K562 (cell line): ENCODE data around the gene CNKSR3. TPM values are rescaled to one million over a fixed set of nuclear protein-coding genes. Genes with fewer than 3 reads are reported as not detected.
A peak's percentile ranks its signal among the peaks of the same experiment; 100 is the strongest.

Experiments used
- ADNP ChIP-seq: fragments of 200-800 bp; sonication (Bioruptor generic); IDR thresholded peaks from 2 replicates; pipeline ENCODE4 v1.6.1; 2016; ENCODE audit warnings: missing genetic modification characterization, missing compliant biosample characterization
- ARNT ChIP-seq, 2 experiments: fragments of 450-650 bp; IDR thresholded peaks; 2 replicates each; pipeline ENCODE4 v1.6.1; 2016; ENCODE audit warnings: mild to moderate bottlenecking in 1 of 2
- BCOR ChIP-seq: fragments of 450-650 bp; IDR thresholded peaks from 2 replicates; pipeline ENCODE4 v1.6.1; 2016
- CBX8 ChIP-seq: fragments of 200-600 bp; sonication (generic); IDR thresholded peaks from 2 replicates; pipeline ENCODE4 v1.6.1; 2012; ENCODE audit warnings: borderline replicate concordance, mixed run types, low read depth, mild to moderate bottlenecking, moderate library complexity, mixed read lengths, low read length, control low read depth, inconsistent platforms; ENCODE audit not compliant: poor library complexity, severe bottlenecking; ENCODE audit errors: extremely low read depth
- EZH2 ChIP-seq: IDR thresholded peaks from 2 replicates; pipeline ENCODE4 v1.6.1; 2012; ENCODE audit warnings: low read depth, mild to moderate bottlenecking, inconsistent platforms, low read length, borderline replicate concordance
- FOXM1 ChIP-seq, 2 experiments: fragments of 450-650 bp in 1 of 2; sonication (generic) in 1 of 2; formaldehyde crosslinking in 1 of 2; IDR thresholded peaks; 2 replicates each; pipeline versions ENCODE4 v1.6.1 to v1.9.0; 2017 to 2022; ENCODE audit warnings: low read depth in 2 of 2, mild to moderate bottlenecking in 2 of 2, missing genetic modification reagents in 1 of 2, moderate library complexity in 1 of 2
- FUS ChIP-seq: fragments of 200-400 bp; formaldehyde crosslinking; optimal IDR thresholded peaks from 2 replicates; pipeline ENCODE3; 2017; ENCODE audit warnings: low read depth, low read length
- GATAD2B ChIP-seq: fragments of 450-650 bp; IDR thresholded peaks from 2 replicates; pipeline ENCODE4 v1.6.1; 2017; ENCODE audit warnings: mild to moderate bottlenecking, borderline replicate concordance
- HINFP ChIP-seq: fragments of 450-650 bp; conservative IDR thresholded peaks from 2 replicates; pipeline ENCODE4 v1.6.1; 2016; ENCODE audit warnings: missing genetic modification characterization, low read depth, mild to moderate bottlenecking, control low read depth, missing compliant biosample characterization
- HMGXB4 ChIP-seq: sonication (generic); formaldehyde crosslinking; IDR thresholded peaks from 2 replicates; pipeline ENCODE4 v1.8.1; 2023; ENCODE audit warnings: mild to moderate bottlenecking, missing genetic modification reagents
- KDM1A ChIP-seq, 2 experiments: fragments of 450-650 bp; IDR thresholded peaks; 2 replicates each; pipeline ENCODE4 v1.6.1; 2016; ENCODE audit warnings: mild to moderate bottlenecking in 2 of 2
- MECOM ChIP-seq: fragments of 250-450 bp; sonication (Bioruptor Pico); IDR thresholded peaks from 2 replicates; pipeline ENCODE4 v1.8.0; 2022; ENCODE audit warnings: inconsistent platforms
- NCOA6 ChIP-seq: fragments of 450-650 bp; IDR thresholded peaks from 2 replicates; pipeline ENCODE4 v1.6.1; 2017; ENCODE audit warnings: mild to moderate bottlenecking
- NFE2 ChIP-seq: IDR thresholded peaks from 2 replicates; pipeline ENCODE4 v1.6.1; 2014; ENCODE audit warnings: antibody characterized with exemption, low read depth
- PHB2 ChIP-seq: fragments of 450-650 bp; IDR thresholded peaks from 2 replicates; pipeline ENCODE4 v1.6.1; 2017; ENCODE audit warnings: low read depth
- PML ChIP-seq: IDR thresholded peaks from 2 replicates; pipeline ENCODE4 v1.6.1; 2012; ENCODE audit warnings: low read length, inconsistent platforms
- POLR3A ChIP-seq: IDR thresholded peaks from 2 replicates; pipeline ENCODE4 v1.6.1; 2011; ENCODE audit warnings: borderline replicate concordance, mild to moderate bottlenecking, moderate library complexity; ENCODE audit not compliant: insufficient read length, insufficient read depth; ENCODE audit errors: extremely low read depth
- PPARD ChIP-seq: fragments of 250-450 bp; sonication (Bioruptor Pico); IDR thresholded peaks from 2 replicates; pipeline ENCODE4 v1.8.0; 2022; ENCODE audit warnings: inconsistent platforms, mild to moderate bottlenecking, moderate library complexity
- RBM25 ChIP-seq: fragments of 200-400 bp; formaldehyde crosslinking; IDR thresholded peaks from 2 replicates; pipeline ENCODE4 v1.6.1; 2018; ENCODE audit warnings: low read length, low read depth, moderate library complexity; ENCODE audit not compliant: severe bottlenecking
- ZKSCAN1 ChIP-seq: fragments of 150-350 bp; IDR thresholded peaks from 2 replicates; pipeline ENCODE4 v1.6.1; 2016; ENCODE audit warnings: low read depth, low read length
- ZNF146 ChIP-seq: IDR thresholded peaks from one replicate; pipeline ENCODE4 v1.6.1; 2018; ENCODE audit warnings: missing compliant biosample characterization; ENCODE audit not compliant: unreplicated experiment
- ZNF217 ChIP-seq: sonication (generic); formaldehyde crosslinking; IDR thresholded peaks from 2 replicates; pipeline ENCODE4 v1.8.0; 2022; ENCODE audit warnings: mild to moderate bottlenecking, missing genetic modification reagents
- ZNF239 ChIP-seq: fragments of 250-450 bp; sonication (Bioruptor Pico); IDR thresholded peaks from 2 replicates; pipeline ENCODE4 v1.4.0; 2020; ENCODE audit warnings: mild to moderate bottlenecking
- ZNF76 ChIP-seq: fragments of 250-450 bp; sonication (Bioruptor Pico); IDR thresholded peaks from 2 replicates; pipeline ENCODE4 v1.4.0; 2020; ENCODE audit warnings: mild to moderate bottlenecking, moderate library complexity, borderline replicate concordance
- ZNF766 ChIP-seq: fragments of 200-800 bp; sonication (Bioruptor generic); conservative IDR thresholded peaks from 2 replicates; pipeline ENCODE4 v1.6.1; 2016; ENCODE audit warnings: missing genetic modification characterization, missing compliant biosample characterization
- ZZZ3 ChIP-seq: fragments of 450-650 bp; IDR thresholded peaks from 2 replicates; pipeline ENCODE4 v1.6.1; 2016; ENCODE audit warnings: antibody characterized with exemption, mild to moderate bottlenecking, moderate library complexity
- polyA plus RNA-seq, 8 experiments: library from polyadenylated mRNA; depleted of rRNA in 4 of 8; stranded (reverse) in 5 of 8; unstranded in 3 of 8; fragments of >200 nt; fragmentation: Nextera tagmentation in 2 of 8; fragmentation: Illumina TruSeq in 1 of 8; extraction: Ambion mirVana in 2 of 8; extraction: Trizol in 1 of 8; gene quantifications; 2 replicates each; pipeline versions ENCODE4 v1.2.1 to v1.2.3, GENCODE V29; 2011 to 2014; ENCODE audit warnings: inconsistent platforms in 1 of 8, missing spikeins in 1 of 8
- total RNA-seq, 7 experiments: library from RNA; depleted of rRNA in 6 of 7; stranded (reverse); fragments of >200 nt in 6 of 7; fragmentation: Illumina TruSeq in 2 of 7; extraction: Trizol in 2 of 7; gene quantifications; 2 replicates each; pipeline versions ENCODE4 v1.2.1 to v1.2.3, GENCODE V29; 2011 to 2021; ENCODE audit warnings: low replicate concordance in 1 of 7
- TF ChIP-seq, protein P1 (sequence below): fragments of 450-650 bp; IDR thresholded peaks from 2 replicates; pipeline ENCODE4 v1.6.1; 2017; ENCODE audit warnings: antibody characterized with exemption

Gene CNKSR3
- total and polyA plus RNA-seq, 9 of the 15 experiments (the other 6 are each of a cell fraction or from before 2014, with no cell fraction given) = 4.5 to 29.6 (median 9.5) TPM

GRCh38 chr6:154373971-154374370, 136.5 kb downstream of the CNKSR3 start (continued):
- no peak for TF ChIP-seq HMGXB4
- TF ChIP-seq ADNP = 0 out of 2 replicates have a peak, but pooled peaks have one; percentile 15
- TF ChIP-seq POLR3A = no peak
- TF ChIP-seq HINFP = no peak
- TF ChIP-seq, protein P1, sequence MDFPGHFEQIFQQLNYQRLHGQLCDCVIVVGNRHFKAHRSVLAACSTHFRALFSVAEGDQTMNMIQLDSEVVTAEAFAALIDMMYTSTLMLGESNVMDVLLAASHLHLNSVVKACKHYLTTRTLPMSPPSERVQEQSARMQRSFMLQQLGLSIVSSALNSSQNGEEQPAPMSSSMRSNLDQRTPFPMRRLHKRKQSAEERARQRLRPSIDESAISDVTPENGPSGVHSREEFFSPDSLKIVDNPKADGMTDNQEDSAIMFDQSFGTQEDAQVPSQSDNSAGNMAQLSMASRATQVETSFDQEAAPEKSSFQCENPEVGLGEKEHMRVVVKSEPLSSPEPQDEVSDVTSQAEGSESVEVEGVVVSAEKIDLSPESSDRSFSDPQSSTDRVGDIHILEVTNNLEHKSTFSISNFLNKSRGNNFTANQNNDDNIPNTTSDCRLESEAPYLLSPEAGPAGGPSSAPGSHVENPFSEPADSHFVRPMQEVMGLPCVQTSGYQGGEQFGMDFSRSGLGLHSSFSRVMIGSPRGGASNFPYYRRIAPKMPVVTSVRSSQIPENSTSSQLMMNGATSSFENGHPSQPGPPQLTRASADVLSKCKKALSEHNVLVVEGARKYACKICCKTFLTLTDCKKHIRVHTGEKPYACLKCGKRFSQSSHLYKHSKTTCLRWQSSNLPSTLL = no peak
- no peak for TF ChIP-seq NFE2
- no peak for TF ChIP-seq ZNF76 (CRISPR knock-in tag)
- TF ChIP-seq CBX8 = no peak
- TF ChIP-seq GATAD2B = no peak
- TF ChIP-seq MECOM (CRISPR knock-in tag) = no peak
- TF ChIP-seq ZZZ3 = no peak
- TF ChIP-seq RBM25 = peak; percentile 92
- no peak for TF ChIP-seq PPARD (CRISPR knock-in tag)
- no peak for TF ChIP-seq PML
- TF ChIP-seq ZKSCAN1 = no peak
- TF ChIP-seq KDM1A (IDR thresholded peaks at IDR 0.05) = peak; percentile 32 to 57; a peak in 2 of 4 replicates
- TF ChIP-seq NCOA6 = no peak
- no peak for TF ChIP-seq ZNF766 (CRISPR knock-in tag)
- TF ChIP-seq PHB2 = no peak
- no peak for TF ChIP-seq FUS
- no peak for TF ChIP-seq EZH2
- TF ChIP-seq ZNF146 = peak; percentile 99
- TF ChIP-seq BCOR = peak; percentile 70
- TF ChIP-seq ZNF217 = no peak
- 0 out of 4 replicates have a peak, but pooled peaks of 1 of the 2 experiments have one; percentile 33 for TF ChIP-seq ARNT (IDR thresholded peaks at IDR 0.05)
- TF ChIP-seq FOXM1 (IDR thresholded peaks at IDR 0.05; ENCODE audit: low read depth) = no peak
- no peak for TF ChIP-seq FOXM1 (CRISPR knock-in tag; IDR thresholded peaks at IDR 0.05; ENCODE audit: low read depth)
- TF ChIP-seq ZNF239 (CRISPR knock-in tag) = no peak
